GM18520 (cell line): ENCODE measurements around the gene KRTAP29-1.

Source experiments
- ATAC-seq: cut with Tn5 transposase; IDR thresholded peaks from one replicate; pipeline ENCODE4 v1.9.1; 2021; ENCODE audit not compliant: unreplicated experiment

The KRTAP29-1 gene

GRCh38 chr17:41329279-41329948 is 26.8 kb upstream of the KRTAP29-1 start:
- no peak for ATAC-seq

- ATAC-seq, result no peak
Measured at GRCh38 chr17:41328207-41328606, 25.6 kb upstream of the KRTAP29-1 start.

GRCh38 chr17:41327411-41328120 is 24.9 kb upstream of the KRTAP29-1 start:
- ATAC-seq, result no peak

- no peak for ATAC-seq
Measured at GRCh38 chr17:41326173-41327145, 23.8 kb upstream of the KRTAP29-1 start.

- no peak for ATAC-seq
Measured at GRCh38 chr17:41325611-41326010, 23.0 kb upstream of the KRTAP29-1 start.

GRCh38 chr17:41325126-41325525 is 22.5 kb upstream of the KRTAP29-1 start:
- no peak for ATAC-seq

- no peak for ATAC-seq
Measured at GRCh38 chr17:41324180-41325075, 21.8 kb upstream of the KRTAP29-1 start.

GRCh38 chr17:41322903-41323895 is 20.5 kb upstream of the KRTAP29-1 start:
- ATAC-seq, result no peak

GRCh38 chr17:41322094-41322902 is 19.6 kb upstream of the KRTAP29-1 start:
- no peak for ATAC-seq

GRCh38 chr17:41318231-41318630 is 15.6 kb upstream of the KRTAP29-1 start:
- no peak for ATAC-seq

GRCh38 chr17:41315814-41316445 is 13.3 kb upstream of the KRTAP29-1 start:
- no peak for ATAC-seq

- no peak for ATAC-seq
Measured at GRCh38 chr17:41315204-41315794, 12.6 kb upstream of the KRTAP29-1 start, which contains the start of gene KRTAP17-1. TSS of gene KRTAP17-1 (minus strand) at chr17:41315710. CDS start at chr17:41315650, 60 bp downstream.

- ATAC-seq, result no peak
Measured at GRCh38 chr17:41311111-41311510, 8.5 kb upstream of the KRTAP29-1 start.

GRCh38 chr17:41308918-41309359 is 6.3 kb upstream of the KRTAP29-1 start, which contains the start of gene KRTAP16-1:
TSS of gene KRTAP16-1 (minus strand) at chr17:41309309. CDS start at chr17:41309253, 56 bp downstream.
- ATAC-seq, result no peak

- no peak for ATAC-seq
Measured at GRCh38 chr17:41308251-41308917, 5.7 kb upstream of the KRTAP29-1 start.

- no peak for ATAC-seq
Measured at GRCh38 chr17:41307647-41308046, 5.0 kb upstream of the KRTAP29-1 start.

GRCh38 chr17:41304091-41304490 is 1.4 kb upstream of the KRTAP29-1 start:
- ATAC-seq, result no peak
